BJ (cell line): ENCODE measurements around the gene PDLIM5. TPM values are rescaled to one million over a fixed set of nuclear protein-coding genes. Genes with fewer than 3 reads are reported as not detected.

ENCODE experiments used
- CTCF ChIA-PET: fragments of 350-600 bp; formaldehyde crosslinking; extraction: SDS; loops from one replicate; lab custom pipeline; 2021; ENCODE audit warnings: antibody characterized with exemption, inconsistent platforms; lab: Yijun Ruan, JAX
- POLR2A ChIA-PET: fragments of 300-600 bp; sonication (Branson Sonifier 250); formaldehyde crosslinking; extraction: SDS; loops from one replicate; lab custom pipeline; 2021; ENCODE audit warnings: antibody characterized with exemption; lab: Charles Lee
- DNase-seq: peaks from one replicate; pipeline ENCODE4 v3.0.0-alpha.2; 2011; ENCODE audit warnings: low read depth
- H3K27me3 ChIP-seq: 2 replicates; pipeline ENCODE4 v1.6.0; 2011; ENCODE audit warnings: low read length; ENCODE audit not compliant: control insufficient read depth, insufficient read depth
- H3K36me3 ChIP-seq: 2 replicates; pipeline ENCODE4 v1.5.1; 2011; ENCODE audit warnings: low read length; ENCODE audit not compliant: control insufficient read depth, insufficient read depth
- H3K4me3 ChIP-seq: 2 replicates; pipeline ENCODE4 v1.5.1; 2011; ENCODE audit warnings: low read depth, mild to moderate bottlenecking, control low read depth, low read length
- polyA plus RNA-seq: library from polyadenylated mRNA; depleted of rRNA; stranded (reverse); fragments of >200 nt; gene quantifications from 2 replicates; pipeline ENCODE4 v1.2.3, GENCODE V29; 2011
- TF ChIP-seq, protein P1 (sequence below): IDR thresholded peaks from 2 replicates; pipeline ENCODE4 v1.5.1; 2011; ENCODE audit warnings: low read depth, mild to moderate bottlenecking, control low read depth, inconsistent platforms, low read length, moderate library complexity; ENCODE audit not compliant: insufficient read depth

The PDLIM5 gene
- polyA plus RNA-seq, 1 experiment: 353 TPM

DNA sequence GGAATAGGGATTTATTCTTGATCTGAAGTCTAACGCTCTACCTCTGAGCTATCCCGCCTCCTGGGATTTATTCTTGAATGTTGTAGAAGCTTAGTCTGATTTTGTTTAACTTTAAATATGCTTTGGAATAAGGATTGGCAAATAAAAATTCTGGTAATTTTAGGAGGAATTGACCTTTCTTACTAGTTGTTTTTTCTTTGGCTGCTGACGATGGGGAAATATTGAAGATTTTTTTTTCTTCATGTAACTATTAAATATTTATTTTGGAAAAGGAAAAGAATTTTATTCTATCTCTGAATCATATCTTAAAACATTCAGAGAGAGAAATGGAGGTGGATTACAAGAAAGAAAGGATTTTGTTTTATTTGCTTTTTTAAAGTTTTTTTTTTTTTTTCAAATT is 122.9 kb downstream of the PDLIM5 start:
- ChIA-PET CTCF (no interaction called here), POLR2A (no interaction called here)
- Histone ChIP-seq H3K36me3 (0 out of 2 replicates have a peak, but pooled peaks cover 2% of the 10 kb centered on the region), H3K27me3 (no peaks in the 10 kb centered on the region), H3K4me3 (no peak overlapping the region)
- TF ChIP-seq, protein P1, sequence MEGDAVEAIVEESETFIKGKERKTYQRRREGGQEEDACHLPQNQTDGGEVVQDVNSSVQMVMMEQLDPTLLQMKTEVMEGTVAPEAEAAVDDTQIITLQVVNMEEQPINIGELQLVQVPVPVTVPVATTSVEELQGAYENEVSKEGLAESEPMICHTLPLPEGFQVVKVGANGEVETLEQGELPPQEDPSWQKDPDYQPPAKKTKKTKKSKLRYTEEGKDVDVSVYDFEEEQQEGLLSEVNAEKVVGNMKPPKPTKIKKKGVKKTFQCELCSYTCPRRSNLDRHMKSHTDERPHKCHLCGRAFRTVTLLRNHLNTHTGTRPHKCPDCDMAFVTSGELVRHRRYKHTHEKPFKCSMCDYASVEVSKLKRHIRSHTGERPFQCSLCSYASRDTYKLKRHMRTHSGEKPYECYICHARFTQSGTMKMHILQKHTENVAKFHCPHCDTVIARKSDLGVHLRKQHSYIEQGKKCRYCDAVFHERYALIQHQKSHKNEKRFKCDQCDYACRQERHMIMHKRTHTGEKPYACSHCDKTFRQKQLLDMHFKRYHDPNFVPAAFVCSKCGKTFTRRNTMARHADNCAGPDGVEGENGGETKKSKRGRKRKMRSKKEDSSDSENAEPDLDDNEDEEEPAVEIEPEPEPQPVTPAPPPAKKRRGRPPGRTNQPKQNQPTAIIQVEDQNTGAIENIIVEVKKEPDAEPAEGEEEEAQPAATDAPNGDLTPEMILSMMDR: no peak
- no peak for DNase-seq

DNA sequence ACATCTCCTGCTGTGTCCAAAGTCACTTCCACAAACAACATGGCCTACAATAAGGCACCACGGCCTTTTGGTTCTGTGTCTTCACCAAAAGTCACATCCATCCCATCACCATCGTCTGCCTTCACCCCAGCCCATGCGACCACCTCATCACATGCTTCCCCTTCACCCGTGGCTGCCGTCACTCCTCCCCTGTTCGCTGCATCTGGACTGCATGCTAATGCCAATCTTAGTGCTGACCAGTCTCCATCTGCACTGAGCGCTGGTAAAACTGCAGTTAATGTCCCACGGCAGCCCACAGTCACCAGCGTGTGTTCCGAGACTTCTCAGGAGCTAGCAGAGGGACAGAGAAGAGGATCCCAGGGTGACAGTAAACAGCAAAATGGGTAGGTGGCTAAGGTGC is 123.9 kb downstream of the PDLIM5 start:
- no peaks in the 10 kb centered on the region for H3K27me3 ChIP-seq
- TF ChIP-seq, protein P1: no peak
- POLR2A ChIA-PET: no interaction called here
- CTCF ChIA-PET: interaction anchor here (0.7 to 1.2 kb wide), 2 partner anchors 10 to 1419 kb away, joined by 3 to 4 read pairs; no protein-coding TSS in a partner anchor
- no peak overlapping the region for H3K4me3 ChIP-seq
- 0 out of 2 replicates have a peak, but pooled peaks cover 2% of the 10 kb centered on the region for H3K36me3 ChIP-seq
- no peak for DNase-seq

DNA sequence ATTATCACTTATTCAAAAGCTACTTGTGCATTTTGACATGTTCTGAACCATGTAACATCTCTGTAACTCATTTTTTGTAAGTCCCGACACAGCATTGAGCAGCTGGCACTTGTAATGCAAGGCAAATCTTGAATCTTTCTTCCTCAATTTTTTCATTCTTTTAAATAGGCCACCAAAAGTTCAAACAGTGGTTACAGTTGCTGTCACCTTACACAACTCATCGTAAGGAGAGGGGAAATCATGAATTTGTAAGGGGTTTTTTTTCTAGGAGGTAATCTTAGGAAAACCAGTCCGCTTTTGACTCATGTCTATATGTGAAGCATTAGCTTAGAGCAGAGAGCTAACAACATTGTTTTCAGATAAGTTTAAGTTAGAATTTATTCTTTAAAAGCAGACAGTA is 124.5 kb downstream of the PDLIM5 start:
- TF ChIP-seq, protein P1: no peak
- CTCF ChIA-PET: interaction anchor here (1.2 kb wide), 1 partner anchor 11 kb away, joined by 4 read pairs; no protein-coding TSS in a partner anchor
- 0 out of 2 replicates have a peak, but pooled peaks cover 2% of the 10 kb centered on the region for H3K36me3 ChIP-seq
- POLR2A ChIA-PET: no interaction called here
- H3K27me3 ChIP-seq: no peaks in the 10 kb centered on the region
- DNase-seq: no peak
- H3K4me3 ChIP-seq: no peak overlapping the region

DNA sequence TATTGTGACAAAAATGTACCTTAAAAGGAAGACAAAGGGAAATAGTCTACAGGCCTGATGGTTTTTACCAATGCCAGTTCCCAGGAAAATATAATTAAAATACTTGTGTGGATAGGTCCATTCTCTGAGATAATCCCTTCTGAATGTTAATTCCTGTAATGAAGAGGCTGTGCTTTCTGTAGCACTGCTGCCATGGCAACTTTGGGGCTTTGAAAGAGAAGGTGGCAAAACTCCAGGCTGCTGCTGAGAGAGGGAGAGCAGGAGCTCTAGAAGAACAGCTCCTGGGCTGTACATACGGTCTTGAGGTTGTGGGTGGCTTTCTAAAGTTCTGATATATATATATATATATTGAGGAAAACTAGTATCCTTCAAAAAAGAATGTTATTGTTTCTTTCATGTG is 125.4 kb downstream of the PDLIM5 start:
- 0 out of 2 replicates have a peak, but pooled peaks cover 2% of the 10 kb centered on the region for H3K36me3 ChIP-seq
- POLR2A ChIA-PET: no interaction called here
- H3K4me3 ChIP-seq: no peak overlapping the region
- peak; percentile 26 for DNase-seq
- CTCF ChIA-PET: no interaction called here
- no peaks in the 10 kb centered on the region for H3K27me3 ChIP-seq
- TF ChIP-seq, protein P1: no peak

DNA sequence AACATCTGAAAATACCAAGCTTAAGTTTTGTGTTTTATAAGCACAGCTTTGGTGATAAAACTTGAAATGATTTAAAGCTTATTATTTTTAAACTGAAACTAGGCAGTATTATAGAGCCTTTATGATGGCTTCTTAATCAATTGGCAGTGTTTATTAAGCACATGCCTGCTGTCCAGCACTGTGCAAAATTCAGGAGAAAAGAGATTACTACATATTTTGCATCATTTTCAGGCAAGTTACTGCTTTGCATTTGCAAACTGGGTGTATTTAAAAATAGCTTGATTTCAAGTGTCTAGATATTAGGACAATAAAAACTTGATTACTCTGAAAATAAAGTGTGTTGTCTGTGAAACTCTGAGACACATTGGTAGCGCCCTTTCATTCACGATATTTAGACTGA is 126.5 kb downstream of the PDLIM5 start:
- DNase-seq: no peak
- Histone ChIP-seq H3K27me3 (no peaks in the 10 kb centered on the region), H3K36me3 (0 out of 2 replicates have a peak, but pooled peaks cover 2% of the 10 kb centered on the region), H3K4me3 (no peak overlapping the region)
- TF ChIP-seq, protein P1: no peak
- CTCF ChIA-PET: interaction anchor here (1.3 kb wide), 1 partner anchor 169 kb away, joined by 3 read pairs; no protein-coding TSS in a partner anchor
- POLR2A ChIA-PET: no interaction called here
